Adipose tissue (tissue), 3 donors: Measurements from ENCODE around the gene CCHCR1. TPM values are rescaled to one million over a fixed set of nuclear protein-coding genes. Genes with fewer than 3 reads are reported as not detected.

Source experiments
- polyA plus RNA-seq, 3 donors: library from polyadenylated mRNA; stranded (reverse); fragments of 200-250 nt; gene quantifications; one replicate each; pipeline ENCODE4 v1.2.3, GENCODE V29; 2013
- donor health status: healthy with polysubstance abuse.
- donor health status: Bipolar disorder and iron deficiency.
- donor health status: healthy.

Gene CCHCR1
- polyA plus RNA-seq, 3 donors, result 6.1 to 11.0 (median 7.4) TPM

Other genes with a start within 250 kb of the CCHCR1 start
- gene GTF2H4, start 249.6 kb downstream of the CCHCR1 start, polyA plus RNA-seq, result 10 to 100 TPM; 15.5 to 35.9 (median 16.5) TPM
- 10 to 100 TPM; 14.2 to 25.3 (median 20.9) TPM for gene VARS2, start 243.6 kb downstream of the CCHCR1 start, polyA plus RNA-seq
- gene SFTA2, start 225.6 kb downstream of the CCHCR1 start, polyA plus RNA-seq, result 1 to 10 TPM in 1 of 3 donors, under 1 TPM in 1, not detected in 1; 0.42 to 6.6 TPM
- 1 to 10 TPM in 2 of 3 donors, under 1 TPM in 1; 0.08 to 8.5 (median 2.7) TPM for gene MUCL3, start 216.8 kb downstream of the CCHCR1 start, polyA plus RNA-seq
- gene MUC21, start 174.1 kb downstream of the CCHCR1 start, polyA plus RNA-seq, result 1 to 10 TPM in 1 of 3 donors, under 1 TPM in 1, not detected in 1; 0.05 to 1.1 TPM
- gene MUC22, start 147.3 kb downstream of the CCHCR1 start, polyA plus RNA-seq, result not detected
- gene C6orf15, start 45.2 kb downstream of the CCHCR1 start, polyA plus RNA-seq, result not detected
- 1 to 10 TPM in 1 of 3 donors, under 1 TPM in 2; 0.02 to 2.0 (median 0.28) TPM for gene PSORS1C1, start 43.0 kb downstream of the CCHCR1 start, polyA plus RNA-seq
- gene CDSN, start 37.4 kb downstream of the CCHCR1 start, polyA plus RNA-seq, result under 1 TPM in 1 of 3 donors, not detected in 2; 0.03 TPM
- under 1 TPM in 1 of 3 donors, not detected in 2; 0.07 TPM for gene PSORS1C2, start 18.7 kb downstream of the CCHCR1 start, polyA plus RNA-seq
- 1 to 10 TPM; 1.4 to 3.9 (median 2.4) TPM for gene TCF19, start 787 bp upstream of the CCHCR1 start, polyA plus RNA-seq
- 1 to 10 TPM in 2 of 3 donors, under 1 TPM in 1; 0.79 to 4.9 (median 1.4) TPM for gene POU5F1, start 12.9 kb upstream of the CCHCR1 start, polyA plus RNA-seq
- gene HLA-C, start 114.3 kb upstream of the CCHCR1 start, polyA plus RNA-seq, result 100 to 1,000 TPM; 119 to 485 (median 257) TPM
- 1,000 to 10,000 TPM in 1 of 3 donors, 100 to 1,000 TPM in 2; 379 to 1,027 (median 723) TPM for gene HLA-B, start 199.4 kb upstream of the CCHCR1 start, polyA plus RNA-seq
- 10 to 100 TPM; 12.0 to 14.8 (median 14.3) TPM for gene MICA, start 245.8 kb upstream of the CCHCR1 start, polyA plus RNA-seq